GM12873 (cell line): ENCODE results near the gene RERE.

Source experiments
- TF ChIP-seq, protein P1 (sequence below): IDR thresholded peaks from 2 replicates; pipeline ENCODE4 v1.5.1; 2012; ENCODE audit warnings: low read depth, mild to moderate bottlenecking, moderate library complexity, low read length, control low read depth; ENCODE audit not compliant: insufficient read depth; ENCODE audit errors: missing control alignments

RERE gene

DNA sequence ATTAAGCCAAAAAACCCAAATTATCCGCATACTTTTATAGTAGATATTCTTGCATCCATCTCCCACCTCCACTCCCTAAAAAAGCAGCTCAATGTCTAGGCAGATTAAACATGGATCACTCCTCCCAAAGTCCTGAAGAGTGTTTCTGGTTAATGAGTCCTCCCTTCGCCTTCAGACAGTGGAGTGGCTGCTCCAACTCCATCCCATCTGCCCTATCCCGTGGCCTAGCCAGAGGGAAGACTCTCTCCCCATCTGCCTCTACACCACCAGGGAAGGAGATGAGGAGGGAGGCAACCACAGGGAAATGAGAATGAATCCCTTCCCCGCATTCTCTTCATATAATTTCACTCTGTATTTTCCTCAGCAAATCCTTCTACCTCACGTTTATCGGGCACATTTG, 395.7 kb downstream of the RERE start:
- TF ChIP-seq, protein P1, sequence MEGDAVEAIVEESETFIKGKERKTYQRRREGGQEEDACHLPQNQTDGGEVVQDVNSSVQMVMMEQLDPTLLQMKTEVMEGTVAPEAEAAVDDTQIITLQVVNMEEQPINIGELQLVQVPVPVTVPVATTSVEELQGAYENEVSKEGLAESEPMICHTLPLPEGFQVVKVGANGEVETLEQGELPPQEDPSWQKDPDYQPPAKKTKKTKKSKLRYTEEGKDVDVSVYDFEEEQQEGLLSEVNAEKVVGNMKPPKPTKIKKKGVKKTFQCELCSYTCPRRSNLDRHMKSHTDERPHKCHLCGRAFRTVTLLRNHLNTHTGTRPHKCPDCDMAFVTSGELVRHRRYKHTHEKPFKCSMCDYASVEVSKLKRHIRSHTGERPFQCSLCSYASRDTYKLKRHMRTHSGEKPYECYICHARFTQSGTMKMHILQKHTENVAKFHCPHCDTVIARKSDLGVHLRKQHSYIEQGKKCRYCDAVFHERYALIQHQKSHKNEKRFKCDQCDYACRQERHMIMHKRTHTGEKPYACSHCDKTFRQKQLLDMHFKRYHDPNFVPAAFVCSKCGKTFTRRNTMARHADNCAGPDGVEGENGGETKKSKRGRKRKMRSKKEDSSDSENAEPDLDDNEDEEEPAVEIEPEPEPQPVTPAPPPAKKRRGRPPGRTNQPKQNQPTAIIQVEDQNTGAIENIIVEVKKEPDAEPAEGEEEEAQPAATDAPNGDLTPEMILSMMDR, result no peak

DNA sequence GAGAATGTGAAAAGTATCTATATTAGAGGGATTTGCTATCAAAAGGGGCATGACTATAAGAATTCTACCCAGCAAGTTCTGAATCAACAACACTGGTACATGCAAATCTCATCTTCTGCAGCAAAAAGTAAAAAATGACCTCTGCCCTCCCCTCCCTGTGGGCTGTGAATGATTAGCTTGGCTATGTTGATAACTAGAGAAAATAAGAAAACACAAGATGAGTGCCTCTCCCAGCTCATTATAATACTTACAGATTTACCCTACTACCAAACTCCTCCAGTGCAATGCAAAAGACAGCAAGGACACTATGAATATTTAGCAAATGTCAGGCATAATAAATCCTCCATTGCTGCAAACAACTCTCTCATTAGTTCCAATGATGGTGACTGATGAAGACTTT, 397.1 kb downstream of the RERE start:
- TF ChIP-seq, protein P1, result no peak

DNA sequence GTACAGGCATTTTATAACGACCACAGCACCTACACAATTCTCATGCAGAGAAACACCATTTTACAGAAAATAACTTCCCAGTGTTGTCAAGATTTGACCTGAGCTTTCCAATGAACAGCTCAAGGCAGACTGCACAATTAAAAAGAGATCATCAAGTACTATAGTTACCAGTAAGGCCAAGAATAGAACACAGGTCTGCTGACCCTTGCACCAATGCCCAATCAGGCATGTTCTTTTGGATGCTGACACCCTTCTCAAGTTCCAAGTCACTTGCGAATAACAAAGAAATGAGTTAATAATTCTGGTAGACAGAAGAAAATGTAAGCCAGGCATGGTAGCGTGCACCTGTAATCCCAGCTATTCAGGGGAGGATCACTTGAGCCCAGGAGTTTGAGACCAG, 397.6 kb downstream of the RERE start:
- TF ChIP-seq, protein P1, result no peak

DNA sequence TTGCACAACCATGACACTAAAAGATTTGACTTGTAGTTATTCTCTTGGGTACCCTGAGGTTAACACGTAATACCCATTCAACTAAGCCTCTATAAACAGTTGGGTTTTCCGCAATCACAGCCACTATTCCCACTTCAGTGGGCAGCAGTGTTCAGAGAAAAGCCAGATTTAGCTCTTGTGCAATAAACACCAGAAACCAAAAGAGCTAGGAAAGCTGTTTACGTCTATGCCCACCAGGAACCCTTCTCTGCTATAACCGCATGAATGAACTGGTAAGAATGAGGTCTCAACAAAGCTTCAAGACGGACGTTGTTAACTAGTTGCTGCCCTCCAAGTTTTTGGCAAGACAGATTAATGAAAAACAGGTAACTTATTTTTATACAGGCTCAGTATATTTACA, 398.3 kb downstream of the RERE start:
- TF ChIP-seq, protein P1, result no peak

DNA sequence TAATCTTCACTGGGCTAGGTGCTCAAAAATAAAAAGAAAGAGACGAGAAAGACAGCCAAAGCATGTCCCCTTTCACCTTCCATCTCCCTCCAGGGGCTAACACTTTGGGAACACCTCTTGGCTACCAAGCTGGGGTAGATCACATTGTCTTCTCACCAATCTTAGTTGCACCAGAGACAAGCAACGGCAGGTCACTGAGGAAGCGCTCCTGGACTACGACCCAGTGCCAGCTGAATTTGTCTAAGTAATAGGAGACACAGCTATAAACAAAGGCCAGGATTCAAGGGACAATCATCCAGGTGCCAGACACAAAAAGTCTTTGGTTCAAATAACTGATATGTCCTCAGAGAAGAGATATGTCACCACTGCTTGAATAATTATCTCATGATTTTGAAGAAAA, 399.1 kb downstream of the RERE start:
- TF ChIP-seq, protein P1, result no peak

DNA sequence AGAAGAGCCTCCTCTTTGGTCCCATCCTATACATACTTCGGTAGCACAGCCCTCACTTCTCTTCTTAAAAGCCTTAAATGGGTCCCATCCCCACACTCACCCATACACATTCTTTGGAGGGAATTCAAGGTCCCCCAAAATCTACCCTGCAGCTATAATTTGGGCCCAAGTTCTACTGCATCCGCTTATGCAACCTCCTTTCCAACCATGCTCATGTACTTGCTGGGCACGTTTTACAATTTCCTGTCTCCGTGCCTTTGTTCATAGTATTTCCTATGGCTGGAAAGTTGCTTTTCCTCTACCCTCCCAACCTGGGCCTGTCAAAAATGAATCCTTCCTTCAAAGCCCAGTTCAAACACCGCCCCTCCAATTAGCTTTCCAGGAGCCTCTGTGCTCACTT, 399.8 kb downstream of the RERE start:
- TF ChIP-seq, protein P1, result no peak

DNA sequence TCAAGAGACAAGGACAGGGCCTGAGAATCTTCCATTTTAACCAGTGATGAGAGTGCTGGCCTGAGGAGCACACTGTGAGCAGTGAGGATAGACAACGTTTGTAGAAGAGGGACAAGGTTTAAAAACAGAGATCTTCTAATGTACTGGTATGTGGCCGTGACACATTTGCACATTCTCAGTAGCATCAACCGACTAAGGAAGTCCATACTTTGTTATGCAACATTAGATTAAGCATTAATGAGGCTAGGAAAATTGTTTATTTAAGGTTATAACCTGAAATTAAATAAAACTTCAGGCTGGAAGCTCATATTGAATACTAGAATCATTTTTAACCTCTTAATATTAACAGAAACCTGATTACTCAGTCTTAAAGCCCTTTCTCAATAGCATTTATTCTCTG, 400.6 kb downstream of the RERE start:
- TF ChIP-seq, protein P1, result no peak
